ENCODE data around the gene LGALS4.
A peak's percentile ranks its signal among the peaks of the same experiment; 100 is the strongest.
"Not testable (repeated sequence)": the region's sequence is repeated elsewhere in the genome, so short reads cannot be mapped to it uniquely, and the experiment has no call there.

LGALS4 gene

GRCh38 chr19:38774181-38774950 lies 38.4 kb downstream of the LGALS4 start:
- no peak for DNase-seq

- DNase-seq = no peak
Observed at GRCh38 chr19:38773469-38774177, 39.1 kb downstream of the LGALS4 start, which contains the start of gene LGALS7. Gene LGALS7, minus strand, starts transcription at chr19:38773517. Its CDS starts 25 bp downstream, at chr19:38773492.

- DNase-seq = not testable (repeated sequence)
Observed at GRCh38 chr19:38771569-38771968, 41.2 kb downstream of the LGALS4 start.

GRCh38 chr19:38770949-38771275 lies 41.8 kb downstream of the LGALS4 start:
- not testable (repeated sequence) for DNase-seq

GRCh38 chr19:38770228-38770948 lies 42.4 kb downstream of the LGALS4 start:
- DNase-seq = not testable (repeated sequence)

GRCh38 chr19:38769635-38770211 lies 43.0 kb downstream of the LGALS4 start:
- DNase-seq = peak in 37 of 56 donors; percentile 9 to 71 (median 31)

- DNase-seq = no peak
Observed at GRCh38 chr19:38766276-38767047, 46.3 kb downstream of the LGALS4 start.

GRCh38 chr19:38765214-38765613 lies 47.5 kb downstream of the LGALS4 start:
- DNase-seq = no peak

GRCh38 chr19:38763795-38764220 lies 48.9 kb downstream of the LGALS4 start:
- no peak for DNase-seq

GRCh38 chr19:38761884-38762389 lies 50.8 kb downstream of the LGALS4 start:
- not testable (repeated sequence) for DNase-seq

GRCh38 chr19:38760805-38761517 lies 51.8 kb downstream of the LGALS4 start:
- not testable (repeated sequence) for DNase-seq

GRCh38 chr19:38759590-38760003 lies 53.1 kb downstream of the LGALS4 start:
- no peak for DNase-seq

- not testable (repeated sequence) for DNase-seq
Observed at GRCh38 chr19:38754196-38754595, 58.5 kb downstream of the LGALS4 start.

GRCh38 chr19:38753783-38754182 lies 59.0 kb downstream of the LGALS4 start:
- not testable (repeated sequence) for DNase-seq

All from nucleus accumbens (tissue), 56 donors.